ENCODE data around the gene CCDC137. TPM values are rescaled to one million over a fixed set of nuclear protein-coding genes. Genes with fewer than 3 reads are reported as not detected.

CCDC137 gene
- total and polyA plus RNA-seq, 2 donors (not counting 3 experiments of a cell fraction or from before 2014, with no cell fraction given) = 12.9 to 32.2 TPM

- H3K9me3 ChIP-seq (replicated peaks; ENCODE audit: control insufficient read depth, insufficient read depth, low read length) = no peaks in the 10 kb centered on the region
- dilution Hi-C loops (cut with MboI; ENCODE audit: extremely low pct_ligation_motif_present, low sequenced_read_pairs) = no loop called here
- no peaks in the 10 kb centered on the region for H3K9me1 ChIP-seq (replicated peaks; ENCODE audit: control insufficient read depth, extremely low read depth, insufficient read depth, low read length)
- H3K4me1 ChIP-seq (ENCODE audit: control insufficient read depth, extremely low read depth, insufficient read depth, low read length) = peaks cover 7% of the 10 kb centered on the region
- ChIA-PET POLR2A (no interaction called here), CTCF (interaction anchor here (1.1 kb wide), 1 partner anchor 10 kb away, joined by 3 read pairs; no protein-coding TSS in a partner anchor)
- no peak overlapping the region for H3K27ac ChIP-seq (ENCODE audit: insufficient read depth, low read depth, low read length)
- no peak overlapping the region for H3K4me2 ChIP-seq (ENCODE audit: insufficient read depth, low read length)
- no peak overlapping the region for H3K9ac ChIP-seq (replicated peaks; ENCODE audit: extremely low read depth, insufficient read depth, low read length)
- H3K36me3 ChIP-seq (ENCODE audit: control insufficient read depth in 2 of 2, extremely low read depth in 1 of 2, insufficient read depth in 2 of 2, low read length in 2 of 2) = peaks cover 12 to 14% of the 10 kb centered on the region in 2 experiments
- H2AFZ ChIP-seq (ENCODE audit: low read depth, low read length) = no peak overlapping the region
- no peak overlapping the region for H3K4me3 ChIP-seq (replicated peaks in 1 of 3; ENCODE audit: insufficient read depth in 1 of 3, low read depth in 1 of 3, low read length in 3 of 3)
- H3K79me2 ChIP-seq (ENCODE audit: control insufficient read depth, insufficient read depth, low read length) = peaks cover 65% of the 10 kb centered on the region
- FAIRE-seq = no peak
- intact Hi-C loops (cut with micrococcal nuclease) = no loop called here
- BruUV-seq (replicated peaks) = no TSS peak
- no peak for DNase-seq (ENCODE audit: low read depth, low spot score)
- peaks cover 6% of the 10 kb centered on the region for H4K20me1 ChIP-seq (replicated peaks; ENCODE audit: control insufficient read depth, extremely low read depth, insufficient read depth, low read length)
- TF ChIP-seq POLR2A (IDR thresholded peaks at IDR 0.05; ENCODE audit: low read depth, low read length) (no peak), GATA2 (IDR thresholded peaks at IDR 0.05; ENCODE audit: insufficient read depth, insufficient read length, low read depth, low read length) (no peak), FOS (IDR thresholded peaks at IDR 0.05; ENCODE audit: borderline replicate concordance, insufficient read depth, low read length) (no peak), JUN (IDR thresholded peaks at IDR 0.05; ENCODE audit: borderline replicate concordance, insufficient read depth, insufficient read length, low read depth) (no peak), MAX (IDR thresholded peaks at IDR 0.05; ENCODE audit: insufficient read depth, insufficient read length) (no peak), MYC (IDR thresholded peaks at IDR 0.05; ENCODE audit: low read depth, low read length) (no peak), POLR2AphosphoS5 (IDR thresholded peaks at IDR 0.05; ENCODE audit: insufficient read depth, low read depth, low read length) (no peak), CTCF (IDR thresholded peaks at IDR 0.05; ENCODE audit: extremely low read depth in 1 of 2, insufficient read depth in 1 of 2, low read depth in 1 of 2, low read length in 2 of 2) (no peak), EZH2 (IDR thresholded peaks at IDR 0.05; ENCODE audit: borderline replicate concordance, low read depth, low read length, severe bottlenecking) (no peak)
- no peaks in the 10 kb centered on the region for H3K27me3 ChIP-seq (ENCODE audit: control insufficient read depth in 2 of 2, insufficient read depth in 2 of 2, low read length in 2 of 2)
These were observed 35.1 kb upstream of the CCDC137 start for GRCh38 chr17:81631482-81631881.
